Measurements from ENCODE around the gene XRCC4.

Gene XRCC4

GRCh38 chr5:83076742-83077661, at the start of gene XRCC4, which contains the start of gene TMEM167A:
Gene XRCC4, plus strand, starts transcription at chr5:83077547. Its CDS starts 27,373 bp downstream, at chr5:83104920.
Gene TMEM167A, minus strand, starts transcription at chr5:83077394. Its CDS starts 71 bp downstream, at chr5:83077323.
- Histone ChIP-seq H3K9me3 (no peaks in the 10 kb centered on the region), H3K27me3 (no peaks in the 10 kb centered on the region), H3K4me2 (peak within 1 kb of the TSS; percentile 87), H3K36me3 (peaks cover 32% of the 10 kb centered on the region), H3K4me1 (peaks cover 25% of the 10 kb centered on the region), H3K4me3 (peak within 1 kb of the TSS; percentile 73), H3K9ac (peak within 1 kb of the TSS; percentile 83), H4K20me1 (peaks cover 30% of the 10 kb centered on the region), H3K27ac (peak within 1 kb of the TSS; percentile 81)
- no peak for TF ChIP-seq Cebpa-rat (IDR thresholded peaks at IDR 0.05)

GRCh38 chr5:83029912-83030311, 47.4 kb upstream of the XRCC4 start:
- peaks cover 17% of the 10 kb centered on the region for H3K4me1 ChIP-seq
- no peak for TF ChIP-seq Cebpa-rat (IDR thresholded peaks at IDR 0.05)
- H3K27me3 ChIP-seq: no peaks in the 10 kb centered on the region
- no peak overlapping the region for H3K9ac ChIP-seq
- H3K4me2 ChIP-seq: no peak overlapping the region
- peaks cover 9% of the 10 kb centered on the region; the same call in 1 of the 2 replicates for H3K9me3 ChIP-seq
- H4K20me1 ChIP-seq: no peaks in the 10 kb centered on the region
- no peak overlapping the region for H3K4me3 ChIP-seq
- H3K27ac ChIP-seq: no peak overlapping the region
- no peaks in the 10 kb centered on the region for H3K36me3 ChIP-seq

GRCh38 chr5:83031381-83031780, 46.0 kb upstream of the XRCC4 start:
- no peak for TF ChIP-seq Cebpa-rat (IDR thresholded peaks at IDR 0.05)
- no peak overlapping the region for H3K4me3 ChIP-seq
- no peak overlapping the region for H3K9ac ChIP-seq
- no peaks in the 10 kb centered on the region for H3K36me3 ChIP-seq
- no peaks in the 10 kb centered on the region for H3K27me3 ChIP-seq
- peaks cover 9% of the 10 kb centered on the region; the same call in 1 of the 2 replicates for H3K9me3 ChIP-seq
- peaks cover 17% of the 10 kb centered on the region for H3K4me1 ChIP-seq
- no peaks in the 10 kb centered on the region for H4K20me1 ChIP-seq
- no peak overlapping the region for H3K4me2 ChIP-seq
- H3K27ac ChIP-seq: no peak overlapping the region

DNA sequence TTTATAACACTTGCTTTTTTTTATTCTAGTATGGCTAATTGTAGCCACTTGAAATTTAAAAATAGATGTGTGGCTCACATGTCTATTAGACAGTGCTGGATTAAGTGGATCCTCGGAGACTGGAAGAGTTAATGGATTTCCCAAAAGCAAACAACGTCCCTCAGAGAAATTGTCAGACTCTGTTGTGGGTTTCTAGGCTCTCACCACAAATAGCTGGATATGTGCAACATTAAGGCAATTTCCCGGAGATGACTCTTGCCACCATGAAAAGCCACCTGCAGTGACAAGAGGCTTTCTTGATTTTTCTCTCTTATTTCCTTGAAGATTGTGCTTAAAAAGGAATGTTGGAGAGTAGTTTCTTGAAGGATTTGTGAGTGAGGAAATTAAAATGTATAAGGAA, 43.3 kb upstream of the XRCC4 start:
- H3K9me3 ChIP-seq: peaks cover 5% of the 10 kb centered on the region; the same call in 1 of the 2 replicates
- no peak overlapping the region for H3K27ac ChIP-seq
- no peaks in the 10 kb centered on the region for H3K27me3 ChIP-seq
- H3K4me1 ChIP-seq: no peaks in the 10 kb centered on the region
- TF ChIP-seq Cebpa-rat (IDR thresholded peaks at IDR 0.05): no peak
- H3K9ac ChIP-seq: no peak overlapping the region
- no peaks in the 10 kb centered on the region for H3K36me3 ChIP-seq
- no peak overlapping the region for H3K4me3 ChIP-seq
- no peak overlapping the region for H3K4me2 ChIP-seq
- H4K20me1 ChIP-seq: no peaks in the 10 kb centered on the region

DNA sequence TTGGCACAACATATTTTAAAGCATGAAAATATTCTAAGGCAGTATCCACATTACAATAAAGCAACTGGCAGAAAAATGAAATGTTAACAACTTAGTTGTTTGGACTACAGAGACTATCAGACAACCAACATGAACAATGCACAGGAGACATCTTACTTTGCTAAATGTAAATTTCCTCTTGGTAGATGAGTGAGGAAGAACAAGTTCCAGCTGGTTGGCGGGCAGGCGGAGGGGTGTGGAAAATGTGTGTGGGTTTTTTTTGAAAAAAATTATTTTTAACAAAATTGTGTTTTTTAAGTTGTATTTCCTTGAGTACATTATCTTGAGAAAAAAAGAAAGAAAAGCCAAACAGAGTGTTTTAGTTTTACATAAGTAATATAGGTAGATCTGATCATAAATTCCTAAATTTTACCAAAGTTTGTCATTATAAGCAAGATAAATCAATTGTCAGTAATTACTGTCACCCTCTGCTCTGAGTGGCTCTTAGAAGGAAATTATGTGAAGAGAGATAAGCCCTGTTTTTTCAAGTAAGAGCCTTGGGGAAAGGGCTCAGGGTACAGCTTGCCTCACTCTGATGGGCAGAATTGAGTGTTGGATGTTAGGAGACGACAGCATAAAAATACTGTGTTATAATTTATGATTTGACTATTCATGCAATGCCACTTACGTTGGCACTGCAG, 42.7 kb upstream of the XRCC4 start:
- Histone ChIP-seq H4K20me1 (no peaks in the 10 kb centered on the region), H3K4me2 (no peak overlapping the region), H3K4me1 (no peaks in the 10 kb centered on the region), H3K9ac (no peak overlapping the region), H3K9me3 (no peaks in the 10 kb centered on the region), H3K27me3 (no peaks in the 10 kb centered on the region), H3K27ac (no peak overlapping the region), H3K36me3 (no peaks in the 10 kb centered on the region), H3K4me3 (no peak overlapping the region)
- no peak for TF ChIP-seq Cebpa-rat (IDR thresholded peaks at IDR 0.05)

GRCh38 chr5:83035373-83036100, 41.8 kb upstream of the XRCC4 start:
- Histone ChIP-seq H4K20me1 (no peaks in the 10 kb centered on the region), H3K4me1 (no peaks in the 10 kb centered on the region), H3K36me3 (no peaks in the 10 kb centered on the region), H3K4me3 (no peak overlapping the region), H3K9ac (no peak overlapping the region), H3K27me3 (no peaks in the 10 kb centered on the region), H3K27ac (no peak overlapping the region), H3K4me2 (no peak overlapping the region), H3K9me3 (no peaks in the 10 kb centered on the region)
- TF ChIP-seq Cebpa-rat (IDR thresholded peaks at IDR 0.05): no peak

GRCh38 chr5:83036991-83037575, 40.3 kb upstream of the XRCC4 start:
- Histone ChIP-seq H3K4me2 (no peak overlapping the region), H3K9me3 (no peaks in the 10 kb centered on the region), H3K27me3 (no peaks in the 10 kb centered on the region), H3K27ac (no peak overlapping the region), H3K36me3 (no peaks in the 10 kb centered on the region), H4K20me1 (no peaks in the 10 kb centered on the region), H3K4me1 (no peaks in the 10 kb centered on the region), H3K4me3 (no peak overlapping the region), H3K9ac (no peak overlapping the region)
- TF ChIP-seq Cebpa-rat (IDR thresholded peaks at IDR 0.05): no peak

DNA sequence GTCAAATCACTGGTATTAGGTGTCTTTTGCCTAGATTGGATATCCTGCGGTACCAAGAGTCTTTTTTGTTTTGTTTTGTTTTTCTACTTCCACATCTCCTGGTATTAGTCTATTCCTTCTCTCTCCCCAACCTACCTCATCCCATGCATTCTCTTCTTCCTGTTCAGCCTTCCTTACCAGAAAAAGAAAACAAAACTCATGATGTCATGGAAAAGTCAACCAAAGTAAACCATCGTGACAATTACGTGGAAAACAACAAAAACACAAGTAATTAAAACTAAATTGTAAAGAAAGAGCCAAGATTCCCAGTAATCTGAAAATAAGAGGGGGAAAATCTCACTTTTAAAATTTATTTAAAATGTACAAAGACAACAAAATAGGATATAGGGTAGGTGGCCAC, 38.4 kb upstream of the XRCC4 start:
- no peaks in the 10 kb centered on the region for H3K9me3 ChIP-seq
- no peaks in the 10 kb centered on the region for H3K27me3 ChIP-seq
- no peaks in the 10 kb centered on the region for H3K4me1 ChIP-seq
- no peak overlapping the region for H3K4me2 ChIP-seq
- H4K20me1 ChIP-seq: no peaks in the 10 kb centered on the region
- no peak for TF ChIP-seq Cebpa-rat (IDR thresholded peaks at IDR 0.05)
- H3K27ac ChIP-seq: no peak overlapping the region
- no peak overlapping the region for H3K4me3 ChIP-seq
- no peak overlapping the region for H3K9ac ChIP-seq
- no peaks in the 10 kb centered on the region for H3K36me3 ChIP-seq

- Histone ChIP-seq H3K4me2 (no peak overlapping the region), H3K9ac (no peak overlapping the region), H3K4me1 (no peaks in the 10 kb centered on the region), H3K27me3 (no peaks in the 10 kb centered on the region), H3K27ac (no peak overlapping the region), H3K36me3 (no peaks in the 10 kb centered on the region), H3K9me3 (no peaks in the 10 kb centered on the region), H4K20me1 (no peaks in the 10 kb centered on the region), H3K4me3 (no peak overlapping the region)
- no peak for TF ChIP-seq Cebpa-rat (IDR thresholded peaks at IDR 0.05)
These were observed 34.8 kb upstream of the XRCC4 start for GRCh38 chr5:83042507-83042906.
